ENCODE results near the gene NELFA. TPM values are rescaled to one million over a fixed set of nuclear protein-coding genes. Genes with fewer than 3 reads are reported as not detected.

Gene NELFA
- total RNA-seq, 1 experiment from 2014 or later, result 22.6 TPM

GRCh38 chr4:1964971-1965370 is 43.8 kb downstream of the NELFA start:
- Histone ChIP-seq H2AFZ (ENCODE audit: low read length) (no peak overlapping the region), H3K9me3 (ENCODE audit: low read length) (no peaks in the 10 kb centered on the region), H4K20me1 (ENCODE audit: insufficient read depth, low read depth, low read length) (no peaks in the 10 kb centered on the region), H3K4me2 (ENCODE audit: low read depth, low read length, poor library complexity, severe bottlenecking) (no peak overlapping the region), H3K36me3 (ENCODE audit: insufficient read depth, low read length) (peaks cover 28% of the 10 kb centered on the region; the same call in 1 of the 2 replicates), H3K4me3 (ENCODE audit: low read length) (no peak overlapping the region), H3K9me2 (replicated peaks; ENCODE audit: insufficient read depth, low read length) (no peaks in the 10 kb centered on the region), H3K27me3 (ENCODE audit: low read length) (no peaks in the 10 kb centered on the region), H3K79me2 (ENCODE audit: low read length) (peaks cover 14% of the 10 kb centered on the region; the same call in 1 of the 2 replicates), H3K9ac (ENCODE audit: low read length) (no peak overlapping the region), H3K27ac (ENCODE audit: low read length) (no peak overlapping the region), H3K4me1 (ENCODE audit: low read length) (no peaks in the 10 kb centered on the region)
- no peak for DNase-seq

- no peaks in the 10 kb centered on the region for H3K27me3 ChIP-seq (ENCODE audit: low read length)
- DNase-seq, result no peak
- H3K4me2 ChIP-seq (ENCODE audit: low read depth, low read length, poor library complexity, severe bottlenecking), result no peak overlapping the region
- peaks cover 2% of the 10 kb centered on the region; the same call in 1 of the 2 replicates for H4K20me1 ChIP-seq (ENCODE audit: insufficient read depth, low read depth, low read length)
- no peaks in the 10 kb centered on the region for H3K4me1 ChIP-seq (ENCODE audit: low read length)
- H2AFZ ChIP-seq (ENCODE audit: low read length), result no peak overlapping the region
- H3K27ac ChIP-seq (ENCODE audit: low read length), result no peak overlapping the region
- peaks cover 14% of the 10 kb centered on the region; the same call in 1 of the 2 replicates for H3K79me2 ChIP-seq (ENCODE audit: low read length)
- H3K36me3 ChIP-seq (ENCODE audit: insufficient read depth, low read length), result peaks cover 31% of the 10 kb centered on the region; the same call in 1 of the 2 replicates
- no peak overlapping the region for H3K4me3 ChIP-seq (ENCODE audit: low read length)
- H3K9me2 ChIP-seq (replicated peaks; ENCODE audit: insufficient read depth, low read length), result no peaks in the 10 kb centered on the region
- H3K9ac ChIP-seq (ENCODE audit: low read length), result no peak overlapping the region
- H3K9me3 ChIP-seq (ENCODE audit: low read length), result no peaks in the 10 kb centered on the region
Observed at GRCh38 chr4:1964443-1964842, 44.3 kb downstream of the NELFA start.

- no peak overlapping the region for H3K27ac ChIP-seq (ENCODE audit: low read length)
- no peaks in the 10 kb centered on the region for H3K9me3 ChIP-seq (ENCODE audit: low read length)
- no peaks in the 10 kb centered on the region for H3K4me1 ChIP-seq (ENCODE audit: low read length)
- DNase-seq, result no peak
- H2AFZ ChIP-seq (ENCODE audit: low read length), result no peak overlapping the region
- no peaks in the 10 kb centered on the region for H3K27me3 ChIP-seq (ENCODE audit: low read length)
- peaks cover 20% of the 10 kb centered on the region; the same call in 1 of the 2 replicates for H3K79me2 ChIP-seq (ENCODE audit: low read length)
- H3K4me2 ChIP-seq (ENCODE audit: low read depth, low read length, poor library complexity, severe bottlenecking), result no peak overlapping the region
- no peak overlapping the region for H3K9ac ChIP-seq (ENCODE audit: low read length)
- no peak overlapping the region for H3K4me3 ChIP-seq (ENCODE audit: low read length)
- peaks cover 4% of the 10 kb centered on the region; the same call in 1 of the 2 replicates for H4K20me1 ChIP-seq (ENCODE audit: insufficient read depth, low read depth, low read length)
- H3K36me3 ChIP-seq (ENCODE audit: insufficient read depth, low read length), result peaks cover 25% of the 10 kb centered on the region; the same call in 1 of the 2 replicates
- H3K9me2 ChIP-seq (replicated peaks; ENCODE audit: insufficient read depth, low read length), result no peaks in the 10 kb centered on the region
Observed at GRCh38 chr4:1962980-1963379, 45.8 kb downstream of the NELFA start.

- Histone ChIP-seq H3K79me2 (ENCODE audit: low read length) (peaks cover 18% of the 10 kb centered on the region; the same call in 1 of the 2 replicates), H3K4me3 (ENCODE audit: low read length) (no peak overlapping the region), H3K27me3 (ENCODE audit: low read length) (no peaks in the 10 kb centered on the region), H3K4me1 (ENCODE audit: low read length) (no peaks in the 10 kb centered on the region), H3K27ac (ENCODE audit: low read length) (no peak overlapping the region), H3K9ac (ENCODE audit: low read length) (no peak overlapping the region), H4K20me1 (ENCODE audit: insufficient read depth, low read depth, low read length) (peaks cover 4% of the 10 kb centered on the region; the same call in 1 of the 2 replicates), H3K9me2 (replicated peaks; ENCODE audit: insufficient read depth, low read length) (no peaks in the 10 kb centered on the region), H3K36me3 (ENCODE audit: insufficient read depth, low read length) (peaks cover 30% of the 10 kb centered on the region; the same call in 1 of the 2 replicates), H2AFZ (ENCODE audit: low read length) (no peak overlapping the region), H3K4me2 (ENCODE audit: low read depth, low read length, poor library complexity, severe bottlenecking) (no peak overlapping the region), H3K9me3 (ENCODE audit: low read length) (no peaks in the 10 kb centered on the region)
- DNase-seq, result no peak
Observed at GRCh38 chr4:1961563-1961962, 47.2 kb downstream of the NELFA start.

GRCh38 chr4:1961038-1961437 is 47.7 kb downstream of the NELFA start:
- H3K9me2 ChIP-seq (replicated peaks; ENCODE audit: insufficient read depth, low read length), result no peaks in the 10 kb centered on the region
- no peak overlapping the region for H3K27ac ChIP-seq (ENCODE audit: low read length)
- no peaks in the 10 kb centered on the region for H3K27me3 ChIP-seq (ENCODE audit: low read length)
- H3K9me3 ChIP-seq (ENCODE audit: low read length), result no peaks in the 10 kb centered on the region
- peaks cover 4% of the 10 kb centered on the region; the same call in 1 of the 2 replicates for H4K20me1 ChIP-seq (ENCODE audit: insufficient read depth, low read depth, low read length)
- DNase-seq, result no peak
- no peak overlapping the region for H3K4me2 ChIP-seq (ENCODE audit: low read depth, low read length, poor library complexity, severe bottlenecking)
- H3K4me3 ChIP-seq (ENCODE audit: low read length), result no peak overlapping the region
- H3K36me3 ChIP-seq (ENCODE audit: insufficient read depth, low read length), result peaks cover 30% of the 10 kb centered on the region; the same call in 1 of the 2 replicates
- peaks cover 18% of the 10 kb centered on the region; the same call in 1 of the 2 replicates for H3K79me2 ChIP-seq (ENCODE audit: low read length)
- H2AFZ ChIP-seq (ENCODE audit: low read length), result no peak overlapping the region
- no peaks in the 10 kb centered on the region for H3K4me1 ChIP-seq (ENCODE audit: low read length)
- H3K9ac ChIP-seq (ENCODE audit: low read length), result no peak overlapping the region

GRCh38 chr4:1960170-1960825 is 48.5 kb downstream of the NELFA start:
- Histone ChIP-seq H3K36me3 (ENCODE audit: insufficient read depth, low read length) (peaks cover 35% of the 10 kb centered on the region; the same call in 1 of the 2 replicates), H2AFZ (ENCODE audit: low read length) (no peak overlapping the region), H3K9me3 (ENCODE audit: low read length) (no peaks in the 10 kb centered on the region), H3K9me2 (replicated peaks; ENCODE audit: insufficient read depth, low read length) (no peaks in the 10 kb centered on the region), H3K79me2 (ENCODE audit: low read length) (peaks cover 17% of the 10 kb centered on the region; the same call in 1 of the 2 replicates), H3K9ac (ENCODE audit: low read length) (no peak overlapping the region), H3K27me3 (ENCODE audit: low read length) (no peaks in the 10 kb centered on the region), H3K27ac (ENCODE audit: low read length) (no peak overlapping the region), H4K20me1 (ENCODE audit: insufficient read depth, low read depth, low read length) (peaks cover 4% of the 10 kb centered on the region; the same call in 1 of the 2 replicates), H3K4me3 (ENCODE audit: low read length) (no peak overlapping the region), H3K4me1 (ENCODE audit: low read length) (no peaks in the 10 kb centered on the region), H3K4me2 (ENCODE audit: low read depth, low read length, poor library complexity, severe bottlenecking) (no peak overlapping the region)
- no peak for DNase-seq

GRCh38 chr4:1959104-1959384 is 49.7 kb downstream of the NELFA start:
- peaks cover 39% of the 10 kb centered on the region; the same call in 1 of the 2 replicates for H3K36me3 ChIP-seq (ENCODE audit: insufficient read depth, low read length)
- no peaks in the 10 kb centered on the region for H3K4me1 ChIP-seq (ENCODE audit: low read length)
- DNase-seq, result no peak
- H3K27ac ChIP-seq (ENCODE audit: low read length), result no peak overlapping the region
- no peak overlapping the region for H3K4me3 ChIP-seq (ENCODE audit: low read length)
- peaks cover 9% of the 10 kb centered on the region; the same call in 1 of the 2 replicates for H3K79me2 ChIP-seq (ENCODE audit: low read length)
- peaks cover 4% of the 10 kb centered on the region; the same call in 1 of the 2 replicates for H4K20me1 ChIP-seq (ENCODE audit: insufficient read depth, low read depth, low read length)
- no peaks in the 10 kb centered on the region for H3K27me3 ChIP-seq (ENCODE audit: low read length)
- no peak overlapping the region for H3K9ac ChIP-seq (ENCODE audit: low read length)
- no peak overlapping the region for H2AFZ ChIP-seq (ENCODE audit: low read length)
- no peak overlapping the region for H3K4me2 ChIP-seq (ENCODE audit: low read depth, low read length, poor library complexity, severe bottlenecking)
- no peaks in the 10 kb centered on the region for H3K9me3 ChIP-seq (ENCODE audit: low read length)
- no peaks in the 10 kb centered on the region for H3K9me2 ChIP-seq (replicated peaks; ENCODE audit: insufficient read depth, low read length)

GRCh38 chr4:1958276-1959103 is 50.3 kb downstream of the NELFA start:
- no peak overlapping the region for H3K4me2 ChIP-seq (ENCODE audit: low read depth, low read length, poor library complexity, severe bottlenecking)
- H3K27ac ChIP-seq (ENCODE audit: low read length), result no peak overlapping the region
- peaks cover 39% of the 10 kb centered on the region; the same call in 1 of the 2 replicates for H3K36me3 ChIP-seq (ENCODE audit: insufficient read depth, low read length)
- no peaks in the 10 kb centered on the region for H3K4me1 ChIP-seq (ENCODE audit: low read length)
- no peaks in the 10 kb centered on the region for H3K9me3 ChIP-seq (ENCODE audit: low read length)
- H3K27me3 ChIP-seq (ENCODE audit: low read length), result no peaks in the 10 kb centered on the region
- no peak overlapping the region for H3K4me3 ChIP-seq (ENCODE audit: low read length)
- H3K9ac ChIP-seq (ENCODE audit: low read length), result no peak overlapping the region
- no peak overlapping the region for H2AFZ ChIP-seq (ENCODE audit: low read length)
- H3K9me2 ChIP-seq (replicated peaks; ENCODE audit: insufficient read depth, low read length), result no peaks in the 10 kb centered on the region
- H3K79me2 ChIP-seq (ENCODE audit: low read length), result peaks cover 9% of the 10 kb centered on the region; the same call in 1 of the 2 replicates
- no peak for DNase-seq
- H4K20me1 ChIP-seq (ENCODE audit: insufficient read depth, low read depth, low read length), result peaks cover 4% of the 10 kb centered on the region; the same call in 1 of the 2 replicates

Measured in Karpas-422 (cell line).